ENCODE results near the gene SLC10A3. TPM values are rescaled to one million over a fixed set of nuclear protein-coding genes. Genes with fewer than 3 reads are reported as not detected.

Gene SLC10A3
- total and polyA plus RNA-seq, 10 of the 15 experiments (the other 5 are each of a cell fraction or from before 2014, with no cell fraction given): 1.7 to 23.5 (median 11.0) TPM

DNA sequence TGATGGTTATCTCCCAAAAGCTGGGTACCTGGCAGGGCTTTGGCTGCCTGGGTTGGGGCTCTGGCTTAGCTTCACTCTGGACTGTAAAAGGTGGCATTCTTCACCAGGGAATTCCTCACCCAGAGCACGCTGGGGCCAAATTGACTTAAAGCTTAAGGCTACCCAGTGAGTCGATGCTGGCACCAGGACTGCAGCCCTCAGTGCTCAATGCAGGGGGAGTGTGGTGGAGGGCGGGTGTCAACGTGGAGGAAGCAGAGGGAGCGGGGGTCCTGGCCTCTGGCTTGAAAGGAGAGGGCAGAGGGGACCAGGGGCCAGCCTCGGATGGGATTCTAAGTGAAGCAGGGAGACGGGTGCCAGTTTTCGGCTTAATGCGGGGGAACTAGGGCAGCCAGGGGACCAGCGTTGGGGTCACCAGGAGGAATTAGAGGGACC is 46.9 kb downstream of the SLC10A3 start:
- Histone ChIP-seq H3K4me3 (peak overlapping the region; percentile 50; the same call in 1 of the 2 replicates), H3K4me1 (ENCODE audit: control insufficient read depth, insufficient read depth, low read length) (0 out of 2 replicates have a peak, but pooled peaks cover 3% of the 10 kb centered on the region), H4K20me1 (ENCODE audit: control insufficient read depth, insufficient read depth) (no peaks in the 10 kb centered on the region), H3K27ac (ENCODE audit: control insufficient read depth, insufficient read depth) (no peak overlapping the region), H3K79me2 (ENCODE audit: control insufficient read depth, insufficient read depth, low read length) (peaks cover 13% of the 10 kb centered on the region), H3K9ac (ENCODE audit: control insufficient read depth, insufficient read depth, low read length) (no peak overlapping the region), H2AFZ (ENCODE audit: control insufficient read depth, low read depth, low read length) (0 out of 2 replicates have a peak overlapping the region, but pooled peaks have one; percentile 4), H3K4me2 (ENCODE audit: control insufficient read depth, insufficient read depth) (peak overlapping the region; percentile 82), H3K36me3 (ENCODE audit: control insufficient read depth in 2 of 2, insufficient read depth in 2 of 2, low read length in 1 of 2) (peaks cover 0 to 5% of the 10 kb centered on the region in 2 experiments; a peak in 1 of 4 replicates), H3K9me3 (replicated peaks; ENCODE audit: control insufficient read depth, insufficient read depth, low read length) (no peaks in the 10 kb centered on the region), H3K27me3 (replicated peaks in 1 of 2; ENCODE audit: control insufficient read depth in 2 of 2, insufficient read depth in 2 of 2, low read length in 1 of 2) (no peaks in the 10 kb centered on the region)
- no peak for DNase-seq (ENCODE audit: low read depth, low spot score)
- intact Hi-C loops (cut with micrococcal nuclease; ENCODE audit: unreplicated experiment) (no loop called here), in situ Hi-C loops (cut with MboI) (no loop called here)
- ChIA-PET SMC1A (ENCODE audit: uncharacterized antibody, unreplicated experiment) (no interaction called here), POLR2A (interaction anchor here (0.9 to 1.1 kb wide), 2 partner anchors 42 to 44 kb away, joined by 3 read pairs; no protein-coding TSS in a partner anchor), RAD21 (ENCODE audit: unreplicated experiment) (interaction anchor here (1.3 kb wide), 1 partner anchor 33 kb away, joined by 3 read pairs; no protein-coding TSS in a partner anchor), CTCF (interaction anchor here (0.8 kb wide), 1 partner anchor 16 kb away, joined by 3 read pairs; no protein-coding TSS in a partner anchor)
- TF ChIP-seq FOXM1 (IDR thresholded peaks at IDR 0.05; ENCODE audit: low read depth, low read length): no peak
- TF ChIP-seq WRNIP1 (IDR thresholded peaks at IDR 0.05; ENCODE audit: borderline replicate concordance, low read depth, low read length): no peak
- TF ChIP-seq PML (IDR thresholded peaks at IDR 0.05; ENCODE audit: low read length): no peak
- no peak for TF ChIP-seq CREM (IDR thresholded peaks at IDR 0.05; ENCODE audit: low read depth)
- no peak for TF ChIP-seq ZZZ3 (IDR thresholded peaks at IDR 0.05; ENCODE audit: control insufficient read depth, insufficient read length, low read depth)
- no peak for TF ChIP-seq MYC (IDR thresholded peaks at IDR 0.05; ENCODE audit: insufficient read depth, insufficient read length, insufficient replicate concordance, low read length, severe bottlenecking)
- BruUV-seq (replicated peaks): no TSS peak
- ATAC-seq: peak; percentile 8; the same call in 1 of the 3 replicates
- no peak for FAIRE-seq
- WGBS (ENCODE audit: insufficient coverage, insufficient replicate concordance, low lambda C conversion rate, missing lambda C conversion rate): 41% methylated on average over 10 of the region's 10 CpGs

DNA sequence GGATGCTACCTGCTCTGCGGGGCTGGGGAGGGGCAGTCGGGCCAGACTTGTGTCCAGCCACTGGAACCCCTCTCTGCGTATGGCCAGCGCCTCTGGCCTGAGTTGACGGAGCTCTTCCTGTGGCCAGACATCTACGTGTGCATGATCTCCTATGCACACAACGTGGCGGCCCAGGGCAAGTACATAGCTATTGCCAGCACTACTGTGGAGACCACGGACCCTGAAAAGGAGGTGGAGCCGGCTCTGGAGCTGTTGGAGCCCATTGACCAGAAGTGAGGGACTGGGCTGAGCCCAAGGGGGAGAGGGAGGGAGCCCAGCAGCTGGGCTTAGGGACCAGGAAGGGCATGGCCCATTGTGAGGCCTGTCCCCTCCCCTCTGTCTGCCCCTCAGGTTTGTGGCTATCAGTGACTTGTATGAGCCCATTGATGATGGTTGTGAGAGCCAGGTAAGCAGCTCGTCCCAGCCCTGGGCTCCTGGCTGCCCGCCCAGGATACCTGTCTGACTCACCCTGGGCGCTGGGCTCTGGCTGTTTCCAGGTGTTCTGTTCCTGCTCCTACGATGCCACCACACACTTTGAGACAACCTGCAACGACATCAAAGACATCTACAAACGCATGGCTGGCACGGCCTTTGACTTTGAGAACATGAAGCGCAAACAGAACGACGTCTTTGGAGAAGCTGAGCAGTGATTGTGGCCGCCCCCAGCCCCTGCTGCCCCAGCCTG is 48.3 kb downstream of the SLC10A3 start:
- ATAC-seq (no peak), DNase-seq (ENCODE audit: low read depth, low spot score) (no peak), FAIRE-seq (no peak)
- no peaks in the 10 kb centered on the region for H4K20me1 ChIP-seq (ENCODE audit: control insufficient read depth, insufficient read depth)
- ChIA-PET POLR2A (no interaction called here), CTCF (no interaction called here), RAD21 (ENCODE audit: unreplicated experiment) (no interaction called here), SMC1A (ENCODE audit: uncharacterized antibody, unreplicated experiment) (no interaction called here)
- peaks cover 26% of the 10 kb centered on the region for H3K79me2 ChIP-seq (ENCODE audit: control insufficient read depth, insufficient read depth, low read length)
- no peak overlapping the region for H3K27ac ChIP-seq (ENCODE audit: control insufficient read depth, insufficient read depth)
- H3K36me3 ChIP-seq (ENCODE audit: control insufficient read depth in 2 of 2, insufficient read depth in 2 of 2, low read length in 1 of 2): peaks cover 0 to 5% of the 10 kb centered on the region in 2 experiments; a peak in 1 of 4 replicates
- whole genome bisulfite sequencing (ENCODE audit: insufficient coverage, insufficient replicate concordance, low lambda C conversion rate, missing lambda C conversion rate): 73% methylated on average over 21 of the region's 21 CpGs
- TSS peak; percentile 61 for BruUV-seq (replicated peaks)
- 0 out of 2 replicates have a peak, but pooled peaks cover 3% of the 10 kb centered on the region for H3K4me1 ChIP-seq (ENCODE audit: control insufficient read depth, insufficient read depth, low read length)
- H3K4me2 ChIP-seq (ENCODE audit: control insufficient read depth, insufficient read depth): no peak overlapping the region
- in situ Hi-C loops (cut with MboI) (no loop called here), intact Hi-C loops (cut with micrococcal nuclease; ENCODE audit: unreplicated experiment) (no loop called here)
- H3K9me3 ChIP-seq (replicated peaks; ENCODE audit: control insufficient read depth, insufficient read depth, low read length): no peaks in the 10 kb centered on the region
- no peak overlapping the region for H2AFZ ChIP-seq (ENCODE audit: control insufficient read depth, low read depth, low read length)
- no peak overlapping the region for H3K9ac ChIP-seq (ENCODE audit: control insufficient read depth, insufficient read depth, low read length)
- H3K4me3 ChIP-seq: no peak overlapping the region
- H3K27me3 ChIP-seq (replicated peaks in 1 of 2; ENCODE audit: control insufficient read depth in 2 of 2, insufficient read depth in 2 of 2, low read length in 1 of 2): no peaks in the 10 kb centered on the region
- TF ChIP-seq RB1 (IDR thresholded peaks at IDR 0.05; ENCODE audit: borderline replicate concordance) (no peak), RCOR1 (conservative IDR thresholded peaks at IDR 0.05; ENCODE audit: low read depth, low read length) (no peak), CBX3 (IDR thresholded peaks at IDR 0.05; ENCODE audit: borderline replicate concordance, low read depth) (no peak), YY1 (IDR thresholded peaks at IDR 0.05; ENCODE audit: low read depth, low read length) (no peak), HDGF (IDR thresholded peaks at IDR 0.05) (no peak), RAD51 (IDR thresholded peaks at IDR 0.05) (no peak), POU2F2 (IDR thresholded peaks at IDR 0.05; ENCODE audit: borderline replicate concordance, low read depth, low read length) (no peak)
- TF ChIP-seq, protein P1, sequence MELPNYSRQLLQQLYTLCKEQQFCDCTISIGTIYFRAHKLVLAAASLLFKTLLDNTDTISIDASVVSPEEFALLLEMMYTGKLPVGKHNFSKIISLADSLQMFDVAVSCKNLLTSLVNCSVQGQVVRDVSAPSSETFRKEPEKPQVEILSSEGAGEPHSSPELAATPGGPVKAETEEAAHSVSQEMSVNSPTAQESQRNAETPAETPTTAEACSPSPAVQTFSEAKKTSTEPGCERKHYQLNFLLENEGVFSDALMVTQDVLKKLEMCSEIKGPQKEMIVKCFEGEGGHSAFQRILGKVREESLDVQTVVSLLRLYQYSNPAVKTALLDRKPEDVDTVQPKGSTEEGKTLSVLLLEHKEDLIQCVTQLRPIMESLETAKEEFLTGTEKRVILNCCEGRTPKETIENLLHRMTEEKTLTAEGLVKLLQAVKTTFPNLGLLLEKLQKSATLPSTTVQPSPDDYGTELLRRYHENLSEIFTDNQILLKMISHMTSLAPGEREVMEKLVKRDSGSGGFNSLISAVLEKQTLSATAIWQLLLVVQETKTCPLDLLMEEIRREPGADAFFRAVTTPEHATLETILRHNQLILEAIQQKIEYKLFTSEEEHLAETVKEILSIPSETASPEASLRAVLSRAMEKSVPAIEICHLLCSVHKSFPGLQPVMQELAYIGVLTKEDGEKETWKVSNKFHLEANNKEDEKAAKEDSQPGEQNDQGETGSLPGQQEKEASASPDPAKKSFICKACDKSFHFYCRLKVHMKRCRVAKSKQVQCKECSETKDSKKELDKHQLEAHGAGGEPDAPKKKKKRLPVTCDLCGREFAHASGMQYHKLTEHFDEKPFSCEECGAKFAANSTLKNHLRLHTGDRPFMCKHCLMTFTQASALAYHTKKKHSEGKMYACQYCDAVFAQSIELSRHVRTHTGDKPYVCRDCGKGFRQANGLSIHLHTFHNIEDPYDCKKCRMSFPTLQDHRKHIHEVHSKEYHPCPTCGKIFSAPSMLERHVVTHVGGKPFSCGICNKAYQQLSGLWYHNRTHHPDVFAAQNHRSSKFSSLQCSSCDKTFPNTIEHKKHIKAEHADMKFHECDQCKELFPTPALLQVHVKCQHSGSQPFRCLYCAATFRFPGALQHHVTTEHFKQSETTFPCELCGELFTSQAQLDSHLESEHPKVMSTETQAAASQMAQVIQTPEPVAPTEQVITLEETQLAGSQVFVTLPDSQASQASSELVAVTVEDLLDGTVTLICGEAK (IDR thresholded peaks at IDR 0.05; ENCODE audit: borderline replicate concordance): no peak

All from GM12878 (cell line).